ENCODE results near the gene LIPC.

LIPC gene

DNA sequence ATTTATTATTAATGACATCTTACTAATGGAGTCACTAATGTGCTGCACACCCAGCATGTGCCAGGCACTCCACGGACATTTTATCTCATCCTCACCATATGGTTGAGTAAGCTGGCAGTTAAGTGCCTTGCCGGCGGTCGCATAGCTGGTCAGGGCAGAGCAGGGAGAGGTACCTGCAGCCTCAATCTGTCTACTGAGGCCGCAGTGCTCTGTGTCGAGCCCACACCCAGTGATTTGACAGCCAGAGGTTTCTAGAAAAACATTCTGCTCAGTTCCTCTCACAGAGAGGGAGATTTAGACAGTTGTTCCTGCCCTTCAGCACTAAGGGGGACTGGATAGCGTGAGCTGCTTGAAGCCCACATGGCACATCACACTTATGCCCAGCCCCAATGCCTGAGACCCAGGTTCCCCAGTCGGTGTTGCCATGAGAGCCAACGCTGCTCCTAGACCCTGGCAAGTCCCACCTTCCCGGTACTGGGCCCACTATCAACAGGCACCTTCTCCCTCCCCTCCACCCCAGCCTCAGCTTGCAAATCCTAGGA, 2.6 kb downstream of the LIPC start:
- no peak overlapping the region for H3K4me3 ChIP-seq (ENCODE audit: low read depth, low read length)
- H3K9ac ChIP-seq (ENCODE audit: low read length), result no peak overlapping the region
- no peaks in the 10 kb centered on the region for H3K27me3 ChIP-seq (ENCODE audit: control insufficient read depth, insufficient read depth, low read length)
- no peak overlapping the region for H3K27ac ChIP-seq (ENCODE audit: low read depth, low read length)
- H3K36me3 ChIP-seq (ENCODE audit: control insufficient read depth, insufficient read depth, low read length), result no peaks in the 10 kb centered on the region
- no peaks in the 10 kb centered on the region for H3K9me3 ChIP-seq (ENCODE audit: control insufficient read depth, insufficient read depth, low read depth, low read length)
- H3K4me1 ChIP-seq (ENCODE audit: control insufficient read depth, insufficient read depth, low read length), result no peaks in the 10 kb centered on the region

DNA sequence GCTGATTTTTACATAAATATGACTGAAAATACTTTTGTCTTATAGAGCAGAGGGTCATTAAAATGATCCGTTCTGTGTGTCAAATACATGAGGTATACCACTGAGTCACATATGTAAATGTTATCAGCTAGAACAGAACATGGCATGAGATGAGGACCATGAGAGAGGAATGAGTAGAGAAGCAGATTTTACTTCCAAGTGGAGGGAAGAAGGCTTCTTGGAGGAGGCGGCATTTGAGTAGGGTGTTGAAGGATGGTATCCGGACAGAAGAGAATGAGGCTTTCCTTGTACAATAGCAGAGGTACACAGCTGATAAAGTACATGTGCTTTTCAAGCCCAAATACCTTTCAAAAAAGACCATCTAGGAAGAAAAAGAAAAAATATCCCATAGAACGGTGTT, 4.8 kb downstream of the LIPC start:
- H3K27me3 ChIP-seq (ENCODE audit: control insufficient read depth, insufficient read depth, low read length), result no peaks in the 10 kb centered on the region
- no peaks in the 10 kb centered on the region for H3K9me3 ChIP-seq (ENCODE audit: control insufficient read depth, insufficient read depth, low read depth, low read length)
- H3K9ac ChIP-seq (ENCODE audit: low read length), result no peak overlapping the region
- no peaks in the 10 kb centered on the region for H3K36me3 ChIP-seq (ENCODE audit: control insufficient read depth, insufficient read depth, low read length)
- no peak overlapping the region for H3K4me3 ChIP-seq (ENCODE audit: low read depth, low read length)
- H3K27ac ChIP-seq (ENCODE audit: low read depth, low read length), result no peak overlapping the region
- H3K4me1 ChIP-seq (ENCODE audit: control insufficient read depth, insufficient read depth, low read length), result peaks cover 19% of the 10 kb centered on the region

- Histone ChIP-seq H3K4me3 (ENCODE audit: low read depth, low read length) (no peak overlapping the region), H3K9ac (ENCODE audit: low read length) (no peak overlapping the region), H3K9me3 (ENCODE audit: control insufficient read depth, insufficient read depth, low read depth, low read length) (no peaks in the 10 kb centered on the region), H3K36me3 (ENCODE audit: control insufficient read depth, insufficient read depth, low read length) (no peaks in the 10 kb centered on the region), H3K27me3 (ENCODE audit: control insufficient read depth, insufficient read depth, low read length) (0 out of 2 replicates have a peak, but pooled peaks cover 3% of the 10 kb centered on the region), H3K27ac (ENCODE audit: low read depth, low read length) (no peak overlapping the region), H3K4me1 (ENCODE audit: control insufficient read depth, insufficient read depth, low read length) (peaks cover 23% of the 10 kb centered on the region)
These were observed 5.8 kb downstream of the LIPC start for GRCh38 chr15:58437531-58438105.

DNA sequence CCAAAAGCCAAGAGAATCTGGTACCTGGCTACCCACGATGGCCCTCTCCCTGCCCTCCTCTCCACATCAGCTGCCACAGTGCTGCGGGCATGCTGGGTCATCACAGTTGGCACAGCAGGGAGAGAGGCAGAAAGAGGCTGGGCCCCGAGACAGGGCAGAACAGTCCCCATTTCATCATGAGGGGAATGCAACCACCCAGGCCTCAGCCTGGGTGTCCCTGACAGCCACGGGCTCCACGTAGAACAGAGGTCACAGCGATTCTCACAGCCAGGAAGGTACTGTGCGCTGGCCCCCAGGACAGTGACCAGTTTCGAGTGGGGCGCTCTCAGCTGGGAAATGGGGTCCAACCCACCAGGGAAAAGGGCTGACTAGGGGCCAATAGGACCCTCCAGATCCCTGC, 6.3 kb downstream of the LIPC start:
- 0 out of 2 replicates have a peak, but pooled peaks cover 3% of the 10 kb centered on the region for H3K27me3 ChIP-seq (ENCODE audit: control insufficient read depth, insufficient read depth, low read length)
- H3K4me1 ChIP-seq (ENCODE audit: control insufficient read depth, insufficient read depth, low read length), result peaks cover 24% of the 10 kb centered on the region
- H3K9me3 ChIP-seq (ENCODE audit: control insufficient read depth, insufficient read depth, low read depth, low read length), result no peaks in the 10 kb centered on the region
- H3K9ac ChIP-seq (ENCODE audit: low read length), result no peak overlapping the region
- no peaks in the 10 kb centered on the region for H3K36me3 ChIP-seq (ENCODE audit: control insufficient read depth, insufficient read depth, low read length)
- no peak overlapping the region for H3K4me3 ChIP-seq (ENCODE audit: low read depth, low read length)
- H3K27ac ChIP-seq (ENCODE audit: low read depth, low read length), result no peak overlapping the region

DNA sequence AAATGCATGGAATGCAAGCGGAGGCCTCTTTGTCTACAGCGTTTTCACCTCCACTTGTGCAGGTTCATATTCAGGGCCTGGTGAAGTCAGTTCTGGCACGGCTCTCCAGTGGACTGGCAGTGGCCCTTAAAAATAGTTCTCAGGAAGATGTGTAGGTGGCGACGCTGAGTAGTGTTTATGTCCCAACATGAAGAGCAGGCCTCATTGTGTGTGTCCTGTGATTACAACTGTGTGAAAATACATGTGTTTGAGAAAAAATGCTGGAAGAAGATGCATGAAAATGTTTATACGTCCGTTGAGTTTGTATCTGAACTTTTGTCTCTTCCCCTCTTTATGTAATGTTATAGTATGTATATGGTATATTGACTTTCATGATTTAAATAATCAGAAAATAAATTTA, 7.2 kb downstream of the LIPC start:
- Histone ChIP-seq H3K4me3 (ENCODE audit: low read depth, low read length) (no peak overlapping the region), H3K36me3 (ENCODE audit: control insufficient read depth, insufficient read depth, low read length) (no peaks in the 10 kb centered on the region), H3K9ac (ENCODE audit: low read length) (no peak overlapping the region), H3K27me3 (ENCODE audit: control insufficient read depth, insufficient read depth, low read length) (0 out of 2 replicates have a peak, but pooled peaks cover 3% of the 10 kb centered on the region), H3K9me3 (ENCODE audit: control insufficient read depth, insufficient read depth, low read depth, low read length) (no peaks in the 10 kb centered on the region), H3K4me1 (ENCODE audit: control insufficient read depth, insufficient read depth, low read length) (peaks cover 30% of the 10 kb centered on the region), H3K27ac (ENCODE audit: low read depth, low read length) (no peak overlapping the region)

- no peak overlapping the region for H3K4me3 ChIP-seq (ENCODE audit: low read depth, low read length)
- no peak overlapping the region for H3K9ac ChIP-seq (ENCODE audit: low read length)
These were observed 8.5 kb downstream of the LIPC start for GRCh38 chr15:58440158-58440910.

DNA sequence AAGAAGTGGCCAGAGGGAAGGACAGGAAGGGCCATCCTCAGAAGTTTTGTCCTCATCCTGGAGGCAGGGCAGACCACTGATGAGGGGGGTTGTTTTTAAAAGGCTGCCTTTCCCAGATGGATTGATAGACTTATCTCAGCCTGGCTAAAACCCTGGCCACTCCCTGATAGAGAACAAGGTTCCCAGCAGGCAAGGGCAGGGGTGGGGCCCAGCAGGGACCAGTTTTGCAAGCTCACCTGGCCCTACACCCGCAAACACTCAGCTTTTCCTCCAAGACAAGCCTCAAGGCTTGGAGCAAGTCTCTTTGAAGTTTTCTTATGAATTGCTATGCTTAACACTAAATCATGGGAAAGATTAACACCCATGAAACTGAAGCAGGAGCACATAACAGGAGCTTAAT, 9.1 kb downstream of the LIPC start:
- no peak overlapping the region for H3K9ac ChIP-seq (ENCODE audit: low read length)
- no peaks in the 10 kb centered on the region for H3K9me3 ChIP-seq (ENCODE audit: control insufficient read depth, insufficient read depth, low read depth, low read length)
- peaks cover 46% of the 10 kb centered on the region for H3K4me1 ChIP-seq (ENCODE audit: control insufficient read depth, insufficient read depth, low read length)
- H3K27me3 ChIP-seq (ENCODE audit: control insufficient read depth, insufficient read depth, low read length), result 0 out of 2 replicates have a peak, but pooled peaks cover 3% of the 10 kb centered on the region
- H3K4me3 ChIP-seq (ENCODE audit: low read depth, low read length), result no peak overlapping the region
- H3K27ac ChIP-seq (ENCODE audit: low read depth, low read length), result no peak overlapping the region
- no peaks in the 10 kb centered on the region for H3K36me3 ChIP-seq (ENCODE audit: control insufficient read depth, insufficient read depth, low read length)

More at GRCh38 chr15:58440158-58440910, 8.5 kb downstream of the LIPC start:
- Histone ChIP-seq H3K4me1 (ENCODE audit: control insufficient read depth, insufficient read depth, low read length) (peaks cover 44% of the 10 kb centered on the region), H3K27ac (ENCODE audit: low read depth, low read length) (no peak overlapping the region), H3K27me3 (ENCODE audit: control insufficient read depth, insufficient read depth, low read length) (0 out of 2 replicates have a peak, but pooled peaks cover 3% of the 10 kb centered on the region), H3K9me3 (ENCODE audit: control insufficient read depth, insufficient read depth, low read depth, low read length) (no peaks in the 10 kb centered on the region), H3K36me3 (ENCODE audit: control insufficient read depth, insufficient read depth, low read length) (no peaks in the 10 kb centered on the region)

GRCh38 chr15:58441376-58442070, 9.7 kb downstream of the LIPC start:
- Histone ChIP-seq H3K9me3 (ENCODE audit: control insufficient read depth, insufficient read depth, low read depth, low read length) (no peaks in the 10 kb centered on the region), H3K36me3 (ENCODE audit: control insufficient read depth, insufficient read depth, low read length) (no peaks in the 10 kb centered on the region), H3K4me1 (ENCODE audit: control insufficient read depth, insufficient read depth, low read length) (peaks cover 46% of the 10 kb centered on the region), H3K4me3 (ENCODE audit: low read depth, low read length) (no peak overlapping the region), H3K9ac (ENCODE audit: low read length) (no peak overlapping the region), H3K27ac (ENCODE audit: low read depth, low read length) (no peak overlapping the region), H3K27me3 (ENCODE audit: control insufficient read depth, insufficient read depth, low read length) (0 out of 2 replicates have a peak, but pooled peaks cover 3% of the 10 kb centered on the region)

GRCh38 chr15:58442122-58442521, 10.3 kb downstream of the LIPC start:
- no peak overlapping the region for H3K4me3 ChIP-seq (ENCODE audit: low read depth, low read length)
- no peak overlapping the region for H3K9ac ChIP-seq (ENCODE audit: low read length)
- H3K27me3 ChIP-seq (ENCODE audit: control insufficient read depth, insufficient read depth, low read length), result 0 out of 2 replicates have a peak, but pooled peaks cover 3% of the 10 kb centered on the region
- no peak overlapping the region for H3K27ac ChIP-seq (ENCODE audit: low read depth, low read length)
- no peaks in the 10 kb centered on the region for H3K9me3 ChIP-seq (ENCODE audit: control insufficient read depth, insufficient read depth, low read depth, low read length)
- peaks cover 46% of the 10 kb centered on the region for H3K4me1 ChIP-seq (ENCODE audit: control insufficient read depth, insufficient read depth, low read length)
- H3K36me3 ChIP-seq (ENCODE audit: control insufficient read depth, insufficient read depth, low read length), result no peaks in the 10 kb centered on the region

- no peak overlapping the region for H3K9ac ChIP-seq (ENCODE audit: low read length)
These were observed 11.5 kb downstream of the LIPC start for GRCh38 chr15:58443308-58443707.

GRCh38 chr15:58444056-58444455, 12.3 kb downstream of the LIPC start:
- Histone ChIP-seq H3K27me3 (ENCODE audit: control insufficient read depth, insufficient read depth, low read length) (0 out of 2 replicates have a peak, but pooled peaks cover 3% of the 10 kb centered on the region), H3K4me3 (ENCODE audit: low read depth, low read length) (no peak overlapping the region), H3K36me3 (ENCODE audit: control insufficient read depth, insufficient read depth, low read length) (no peaks in the 10 kb centered on the region), H3K9ac (ENCODE audit: low read length) (no peak overlapping the region), H3K27ac (ENCODE audit: low read depth, low read length) (no peak overlapping the region), H3K9me3 (ENCODE audit: control insufficient read depth, insufficient read depth, low read depth, low read length) (no peaks in the 10 kb centered on the region), H3K4me1 (ENCODE audit: control insufficient read depth, insufficient read depth, low read length) (peaks cover 46% of the 10 kb centered on the region)

More at GRCh38 chr15:58443308-58443707, 11.5 kb downstream of the LIPC start:
- H3K4me3 ChIP-seq (ENCODE audit: low read depth, low read length), result no peak overlapping the region
- no peak overlapping the region for H3K27ac ChIP-seq (ENCODE audit: low read depth, low read length)
- H3K4me1 ChIP-seq (ENCODE audit: control insufficient read depth, insufficient read depth, low read length), result peaks cover 46% of the 10 kb centered on the region
- 0 out of 2 replicates have a peak, but pooled peaks cover 3% of the 10 kb centered on the region for H3K27me3 ChIP-seq (ENCODE audit: control insufficient read depth, insufficient read depth, low read length)
- no peaks in the 10 kb centered on the region for H3K36me3 ChIP-seq (ENCODE audit: control insufficient read depth, insufficient read depth, low read length)
- no peaks in the 10 kb centered on the region for H3K9me3 ChIP-seq (ENCODE audit: control insufficient read depth, insufficient read depth, low read depth, low read length)

Data from HUES6 (cell line).